ENCODE results near the gene CTTNBP2. TPM values are rescaled to one million over a fixed set of nuclear protein-coding genes. Genes with fewer than 3 reads are reported as not detected.

The CTTNBP2 gene
- total RNA-seq, 1 experiment from 2014 or later, result 17.6 TPM

DNA sequence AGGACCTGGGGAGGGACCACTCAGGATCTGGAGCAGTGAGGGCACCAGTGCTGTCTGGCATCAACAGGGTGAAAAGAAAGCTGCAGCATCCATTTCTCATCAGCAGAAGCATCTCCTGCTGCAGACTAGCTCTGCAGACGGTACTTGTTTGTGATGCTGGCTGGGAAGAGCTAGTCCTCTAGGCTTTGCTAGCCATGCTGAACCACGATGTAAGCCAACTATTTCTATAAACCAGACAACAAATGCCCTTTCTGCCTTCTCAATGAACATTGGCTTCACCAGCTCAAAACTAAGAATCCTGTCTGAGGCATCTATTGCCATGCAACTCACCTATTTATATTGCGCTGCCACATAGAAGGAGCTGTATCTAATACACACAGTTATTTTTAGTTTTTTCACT is 65.6 kb downstream of the CTTNBP2 start:
- no peak overlapping the region for H3K56ac ChIP-seq (ENCODE audit: insufficient read length, low read depth, low read length)
- H3K27me3 ChIP-seq (ENCODE audit: insufficient read depth, low read length), result no peaks in the 10 kb centered on the region
- H4K8ac ChIP-seq (replicated peaks; ENCODE audit: insufficient read length, low read depth, low read length), result no peak overlapping the region
- H3K14ac ChIP-seq (ENCODE audit: insufficient read depth, low read length), result no peak overlapping the region
- H2BK12ac ChIP-seq (ENCODE audit: insufficient read length, low read depth, low read length), result no peak overlapping the region
- H3K4me1 ChIP-seq (ENCODE audit: insufficient read depth, low read length), result peaks cover 13% of the 10 kb centered on the region; the same call in 1 of the 2 replicates
- H2BK15ac ChIP-seq (ENCODE audit: low read depth, low read length), result no peak overlapping the region
- Mint-ChIP-seq H3K4me1 (peaks cover 44 to 46% of the 10 kb centered on the region in 2 experiments), H3K9me3 (no peaks in the 10 kb centered on the region), H3K36me3 (ENCODE audit: insufficient read depth in 1 of 3, low read depth in 3 of 3) (peaks cover 0 to 2% (median 0%) of the 10 kb centered on the region in 3 experiments; a peak in 2 of 7 replicates), H3K27me3 (ENCODE audit: low read depth) (no peaks in the 10 kb centered on the region), H3K27ac (peak overlapping the region; percentile 31 to 82 (median 40); a peak in 4 of 7 replicates), H3K4me3 (no peak overlapping the region)
- TF ChIP-seq, protein P1, sequence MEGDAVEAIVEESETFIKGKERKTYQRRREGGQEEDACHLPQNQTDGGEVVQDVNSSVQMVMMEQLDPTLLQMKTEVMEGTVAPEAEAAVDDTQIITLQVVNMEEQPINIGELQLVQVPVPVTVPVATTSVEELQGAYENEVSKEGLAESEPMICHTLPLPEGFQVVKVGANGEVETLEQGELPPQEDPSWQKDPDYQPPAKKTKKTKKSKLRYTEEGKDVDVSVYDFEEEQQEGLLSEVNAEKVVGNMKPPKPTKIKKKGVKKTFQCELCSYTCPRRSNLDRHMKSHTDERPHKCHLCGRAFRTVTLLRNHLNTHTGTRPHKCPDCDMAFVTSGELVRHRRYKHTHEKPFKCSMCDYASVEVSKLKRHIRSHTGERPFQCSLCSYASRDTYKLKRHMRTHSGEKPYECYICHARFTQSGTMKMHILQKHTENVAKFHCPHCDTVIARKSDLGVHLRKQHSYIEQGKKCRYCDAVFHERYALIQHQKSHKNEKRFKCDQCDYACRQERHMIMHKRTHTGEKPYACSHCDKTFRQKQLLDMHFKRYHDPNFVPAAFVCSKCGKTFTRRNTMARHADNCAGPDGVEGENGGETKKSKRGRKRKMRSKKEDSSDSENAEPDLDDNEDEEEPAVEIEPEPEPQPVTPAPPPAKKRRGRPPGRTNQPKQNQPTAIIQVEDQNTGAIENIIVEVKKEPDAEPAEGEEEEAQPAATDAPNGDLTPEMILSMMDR (conservative IDR thresholded peaks at IDR 0.05), result no peak
- H2BK5ac ChIP-seq (ENCODE audit: insufficient read length, low read length), result no peak overlapping the region
- H4K5ac ChIP-seq (ENCODE audit: insufficient read length, low read depth, low read length), result no peak overlapping the region
- no peak overlapping the region for H4K91ac ChIP-seq (ENCODE audit: insufficient read length, low read depth, low read length)
- no peak overlapping the region for H3K18ac ChIP-seq (ENCODE audit: insufficient read length, low read depth, low read length)
- no peak overlapping the region for H2AK5ac ChIP-seq (ENCODE audit: insufficient read length, low read length)
- H3T11ph ChIP-seq (ENCODE audit: low read length), result no peak overlapping the region
- no peaks in the 10 kb centered on the region for H3K79me1 ChIP-seq (ENCODE audit: insufficient read depth, low read depth, low read length, poor library complexity, severe bottlenecking)
- no peak overlapping the region for H2BK120ac ChIP-seq (ENCODE audit: low read depth, low read length, poor library complexity, severe bottlenecking)
- no CpG with 5 or more reads among the region's 3 CpGs for WGBS (ENCODE audit: extremely low coverage, insufficient read length, low lambda C conversion rate)
- H3K79me2 ChIP-seq (ENCODE audit: insufficient read depth, low read length), result no peaks in the 10 kb centered on the region; the same call in 1 of the 2 replicates
- H4K20me1 ChIP-seq (ENCODE audit: control insufficient read depth, insufficient read depth, insufficient read length), result no peaks in the 10 kb centered on the region
- no peak overlapping the region for H3K27ac ChIP-seq (ENCODE audit: insufficient read length, low read depth, low read length)
- H2BK20ac ChIP-seq (ENCODE audit: low read depth, low read length, poor library complexity, severe bottlenecking), result no peak overlapping the region
- no peak for DNase-seq
- H3K23ac ChIP-seq (ENCODE audit: insufficient read length, low read depth, low read length), result no peak overlapping the region
- no peak overlapping the region for H3K4ac ChIP-seq (ENCODE audit: low read depth, low read length)
- H3K23me2 ChIP-seq (ENCODE audit: insufficient read length, low read depth, low read length, poor library complexity, severe bottlenecking), result no peaks in the 10 kb centered on the region
- no peak overlapping the region for H3K4me2 ChIP-seq (ENCODE audit: insufficient read depth, insufficient read length, low read length)
- H2AFZ ChIP-seq (ENCODE audit: low read length), result no peak overlapping the region
- no peaks in the 10 kb centered on the region for H3K9me3 ChIP-seq (ENCODE audit: control insufficient read depth, low read depth, low read length)
- no peak overlapping the region for H3K9ac ChIP-seq (ENCODE audit: extremely low read depth, insufficient read length, low read length)
